ENCODE measurements around the gene SLC44A3. TPM values are rescaled to one million over a fixed set of nuclear protein-coding genes. Genes with fewer than 3 reads are reported as not detected.

The SLC44A3 gene
- total RNA-seq, 1 donor from 2014 or later, result 14.6 TPM

DNA sequence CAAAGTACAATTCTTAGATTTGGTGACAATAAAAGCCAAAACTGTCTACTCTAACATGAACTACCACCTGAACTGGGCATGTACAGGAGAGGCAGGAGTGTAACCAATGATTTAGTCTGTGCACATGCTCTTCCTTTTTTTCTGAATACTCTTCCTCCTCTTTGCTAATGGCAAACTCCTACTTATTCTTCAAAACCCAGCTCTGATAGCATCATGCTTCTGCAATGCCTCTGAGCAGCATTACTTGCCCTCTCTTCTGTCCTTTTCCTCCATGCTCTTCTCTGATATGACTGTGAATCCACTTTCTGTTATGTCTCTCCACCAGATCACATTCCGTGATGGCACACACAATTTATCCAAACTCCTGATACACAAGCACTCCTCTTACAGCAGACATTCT is 75.4 kb downstream of the SLC44A3 start:
- no peaks in the 10 kb centered on the region for H3K27me3 ChIP-seq (ENCODE audit: control insufficient read depth, insufficient read depth, low read length)
- H3K36me3 ChIP-seq (ENCODE audit: control insufficient read depth, insufficient read depth, low read length), result peaks cover 2% of the 10 kb centered on the region
- DNase-seq (ENCODE audit: low read depth), result no peak
- TF ChIP-seq, protein P1, sequence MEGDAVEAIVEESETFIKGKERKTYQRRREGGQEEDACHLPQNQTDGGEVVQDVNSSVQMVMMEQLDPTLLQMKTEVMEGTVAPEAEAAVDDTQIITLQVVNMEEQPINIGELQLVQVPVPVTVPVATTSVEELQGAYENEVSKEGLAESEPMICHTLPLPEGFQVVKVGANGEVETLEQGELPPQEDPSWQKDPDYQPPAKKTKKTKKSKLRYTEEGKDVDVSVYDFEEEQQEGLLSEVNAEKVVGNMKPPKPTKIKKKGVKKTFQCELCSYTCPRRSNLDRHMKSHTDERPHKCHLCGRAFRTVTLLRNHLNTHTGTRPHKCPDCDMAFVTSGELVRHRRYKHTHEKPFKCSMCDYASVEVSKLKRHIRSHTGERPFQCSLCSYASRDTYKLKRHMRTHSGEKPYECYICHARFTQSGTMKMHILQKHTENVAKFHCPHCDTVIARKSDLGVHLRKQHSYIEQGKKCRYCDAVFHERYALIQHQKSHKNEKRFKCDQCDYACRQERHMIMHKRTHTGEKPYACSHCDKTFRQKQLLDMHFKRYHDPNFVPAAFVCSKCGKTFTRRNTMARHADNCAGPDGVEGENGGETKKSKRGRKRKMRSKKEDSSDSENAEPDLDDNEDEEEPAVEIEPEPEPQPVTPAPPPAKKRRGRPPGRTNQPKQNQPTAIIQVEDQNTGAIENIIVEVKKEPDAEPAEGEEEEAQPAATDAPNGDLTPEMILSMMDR (IDR thresholded peaks at IDR 0.05; ENCODE audit: insufficient read depth, low read length, poor library complexity, severe bottlenecking), result no peak
- no peak overlapping the region for H3K4me3 ChIP-seq (ENCODE audit: low read depth, low read length)

GRCh38 chr1:94898491-94899385 is 78.6 kb downstream of the SLC44A3 start:
- Histone ChIP-seq H3K4me3 (ENCODE audit: low read depth, low read length) (no peak overlapping the region), H3K27me3 (ENCODE audit: control insufficient read depth, insufficient read depth, low read length) (no peaks in the 10 kb centered on the region), H3K36me3 (ENCODE audit: control insufficient read depth, insufficient read depth, low read length) (peaks cover 4% of the 10 kb centered on the region)
- TF ChIP-seq, protein P1 (IDR thresholded peaks at IDR 0.05; ENCODE audit: insufficient read depth, low read length, poor library complexity, severe bottlenecking), result no peak
- DNase-seq (ENCODE audit: low read depth), result no peak

DNA sequence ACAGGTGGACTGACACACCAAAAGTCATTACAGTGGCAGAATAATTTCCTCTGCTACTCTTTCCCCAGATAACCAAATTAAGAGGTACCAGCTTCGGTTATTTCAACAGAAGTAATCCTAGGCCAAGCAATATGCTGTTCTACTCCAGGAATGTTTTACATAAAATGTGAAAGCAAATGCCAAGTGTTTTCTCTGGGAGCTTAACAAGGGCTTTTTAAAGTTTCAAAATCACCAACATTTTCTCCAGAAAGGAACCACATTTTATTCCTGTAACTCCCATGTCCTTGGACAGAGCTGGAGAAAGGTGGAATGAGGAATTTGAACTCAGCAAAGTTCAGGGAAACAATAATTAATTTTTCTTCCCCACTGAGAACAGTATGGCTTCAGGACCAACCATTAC is 79.6 kb downstream of the SLC44A3 start:
- Histone ChIP-seq H3K4me3 (ENCODE audit: low read depth, low read length) (no peak overlapping the region), H3K36me3 (ENCODE audit: control insufficient read depth, insufficient read depth, low read length) (peaks cover 4% of the 10 kb centered on the region), H3K27me3 (ENCODE audit: control insufficient read depth, insufficient read depth, low read length) (no peaks in the 10 kb centered on the region)
- TF ChIP-seq, protein P1 (IDR thresholded peaks at IDR 0.05; ENCODE audit: insufficient read depth, low read length, poor library complexity, severe bottlenecking), result no peak
- no peak for DNase-seq (ENCODE audit: low read depth)

DNA sequence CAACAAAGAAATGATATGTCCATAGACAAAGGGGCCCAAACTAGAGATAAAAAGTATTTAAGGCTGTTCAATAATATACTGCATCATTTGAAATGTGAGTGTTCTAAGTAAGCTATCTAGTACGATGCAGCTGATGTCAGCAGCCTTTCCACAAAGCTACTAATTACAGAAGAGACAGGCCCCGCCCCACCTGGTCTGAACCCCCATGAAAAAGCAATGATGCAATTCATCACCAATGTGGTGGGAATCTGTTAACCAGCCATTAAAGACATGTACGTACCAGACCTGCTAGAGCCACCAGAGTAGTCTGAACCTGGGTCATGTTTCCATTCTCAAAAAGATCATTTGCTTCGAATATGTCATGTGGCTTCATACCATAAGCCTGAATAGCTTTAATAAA is 81.7 kb downstream of the SLC44A3 start:
- peaks cover 4% of the 10 kb centered on the region for H3K36me3 ChIP-seq (ENCODE audit: control insufficient read depth, insufficient read depth, low read length)

GRCh38 chr1:94903280-94904009 is 83.3 kb downstream of the SLC44A3 start:
- no peaks in the 10 kb centered on the region for H3K27me3 ChIP-seq (ENCODE audit: control insufficient read depth, insufficient read depth, low read length)
- TF ChIP-seq, protein P1 (IDR thresholded peaks at IDR 0.05; ENCODE audit: insufficient read depth, low read length, poor library complexity, severe bottlenecking), result no peak
- no peak for DNase-seq (ENCODE audit: low read depth)
- H3K4me3 ChIP-seq (ENCODE audit: low read depth, low read length), result no peak overlapping the region
- peaks cover 2% of the 10 kb centered on the region for H3K36me3 ChIP-seq (ENCODE audit: control insufficient read depth, insufficient read depth, low read length)

More for the DNA sequence above, 81.7 kb downstream of the SLC44A3 start:
- TF ChIP-seq, protein P1 (IDR thresholded peaks at IDR 0.05; ENCODE audit: insufficient read depth, low read length, poor library complexity, severe bottlenecking), result no peak
- Histone ChIP-seq H3K4me3 (ENCODE audit: low read depth, low read length) (no peak overlapping the region), H3K27me3 (ENCODE audit: control insufficient read depth, insufficient read depth, low read length) (no peaks in the 10 kb centered on the region)
- DNase-seq (ENCODE audit: low read depth), result no peak
